HCT116 (cell line): ENCODE data around the gene OTUD7B. TPM values are rescaled to one million over a fixed set of nuclear protein-coding genes. Genes with fewer than 3 reads are reported as not detected.

ENCODE experiments used
- ATAC-seq: fragments of 200-7000 bp; cut with Tn5 transposase; 2 replicates; pipeline ENCODE4 v1.9.1; 2020; ENCODE audit warnings: mild to moderate bottlenecking, moderate library complexity
- BruUV-seq: library from RNA; stranded (reverse); fragments of 400-500 nt; replicated peaks from 2 replicates; lab custom pipeline; 2021; lab: Mats Ljungman, UMichigan
- CTCF ChIA-PET: fragments of 300-600 bp; sonication (Branson Sonifier 250); formaldehyde crosslinking; loops from one replicate; lab custom pipeline; 2021; ENCODE audit warnings: antibody characterized with exemption; lab: Charles Lee
- POLR2A ChIA-PET: fragments of 300-600, 350-600 bp; sonication (Branson Sonifier 250); formaldehyde crosslinking; loops from one replicate; lab custom pipeline; 2021; ENCODE audit warnings: antibody characterized with exemption; lab: Charles Lee
- RAD21 ChIA-PET, 2 experiments: fragments of 300-600 bp; sonication (Branson Sonifier 250); formaldehyde crosslinking; loops; one replicate each; lab custom pipeline; 2023; ENCODE audit warnings: low total read pairs in 2 of 2; ENCODE audit not compliant: uncharacterized antibody in 2 of 2, unreplicated experiment in 2 of 2, low non-redundant PET in 1 of 2; lab: Charles Lee
- DNase-seq: peaks from one replicate; pipeline ENCODE4 v3.0.0-alpha.2; 2010; ENCODE audit warnings: low read depth, low spot score
- H2AFZ ChIP-seq: fragments of 200-600 bp; shearing (Covaris generic), sonication (generic); 2 replicates; pipeline ENCODE4 v1.6.1; 2017; ENCODE audit warnings: low read depth, mixed run types, mixed read lengths, antibody characterized with exemption, low read length; ENCODE audit not compliant: poor library complexity, severe bottlenecking
- H3K27ac ChIP-seq: 2 replicates; pipeline ENCODE4 v1.5.1; 2012; ENCODE audit warnings: low read depth, low read length
- H3K27me3 ChIP-seq: fragments of 200-600 bp; sonication (generic); 2 replicates; pipeline ENCODE4 v1.6.1; 2016; ENCODE audit warnings: mixed run types, low read length, mixed read lengths; ENCODE audit not compliant: insufficient read depth
- H3K36me3 ChIP-seq, 2 experiments: fragments of 200-500 bp in 1 of 2; fragments of 200-600 bp in 1 of 2; sonication (Bioruptor generic) in 1 of 2; sonication (generic) in 1 of 2; 2 replicates each; pipeline versions ENCODE4 v1.5.1 to v1.6.1; 2014 to 2016; ENCODE audit warnings: low read length in 2 of 2, inconsistent platforms in 1 of 2, mixed read lengths in 1 of 2, mixed run types in 1 of 2; ENCODE audit not compliant: insufficient read depth in 2 of 2, control insufficient read depth in 1 of 2
- H3K4me1 ChIP-seq, 2 experiments: fragments of 200-600 bp in 1 of 2; sonication (generic) in 1 of 2; 2 replicates each; pipeline versions ENCODE4 v1.5.1 to v1.6.1; 2012 to 2017; ENCODE audit warnings: low read length in 2 of 2, inconsistent platforms in 1 of 2, mild to moderate bottlenecking in 1 of 2, mixed read lengths in 1 of 2, mixed run types in 1 of 2, moderate library complexity in 1 of 2; ENCODE audit not compliant: insufficient read depth in 2 of 2, control insufficient read depth in 1 of 2
- H3K4me2 ChIP-seq: fragments of 200-600 bp; sonication (generic); 2 replicates; pipeline ENCODE4 v1.6.1; 2017; ENCODE audit warnings: mixed run types, low read length, mixed read lengths
- H3K4me3 ChIP-seq, 2 experiments: fragments of 200-600 bp in 1 of 2; sonication (generic) in 1 of 2; replicated peaks in 1 of 2; 2 replicates each; pipeline ENCODE4 v1.5.1; 2011 to 2016; ENCODE audit warnings: low read length in 2 of 2, control low read depth in 1 of 2, low read depth in 1 of 2, mild to moderate bottlenecking in 1 of 2, mixed read lengths in 1 of 2, mixed run types in 1 of 2
- H3K79me2 ChIP-seq: fragments of 200-600 bp; sonication (generic); 2 replicates; pipeline ENCODE4 v1.6.1; 2017; ENCODE audit warnings: mild to moderate bottlenecking, mixed run types, low read length, moderate library complexity, mixed read lengths; ENCODE audit not compliant: insufficient read depth
- H3K9ac ChIP-seq: fragments of 200-600 bp; sonication (generic); 2 replicates; pipeline ENCODE4 v1.6.1; 2016; ENCODE audit warnings: low read length, mixed read lengths
- H3K9me2 ChIP-seq: fragments of 200-600 bp; sonication (generic), shearing (Covaris generic); 2 replicates; pipeline ENCODE4 v1.6.1; 2017; ENCODE audit warnings: mixed run types, mild to moderate bottlenecking, moderate library complexity; ENCODE audit not compliant: insufficient read depth
- H3K9me3 ChIP-seq, 2 experiments: fragments of 200-500 bp in 1 of 2; fragments of 200-600 bp in 1 of 2; sonication (Bioruptor generic) in 1 of 2; sonication (generic) in 1 of 2; 2 replicates each; pipeline ENCODE4 v1.6.1; 2014 to 2017; ENCODE audit warnings: low read length in 2 of 2, mixed read lengths in 2 of 2, inconsistent platforms in 1 of 2, low read depth in 1 of 2, mild to moderate bottlenecking in 1 of 2, mixed run types in 1 of 2, moderate library complexity in 1 of 2; ENCODE audit not compliant: control insufficient read depth in 1 of 2, insufficient read depth in 1 of 2
- H4K20me1 ChIP-seq: fragments of 200-600 bp; sonication (generic), shearing (Covaris generic); 2 replicates; pipeline ENCODE4 v1.6.1; 2017; ENCODE audit warnings: mixed run types, mild to moderate bottlenecking, moderate library complexity; ENCODE audit not compliant: insufficient read depth
- ATF3 ChIP-seq: IDR thresholded peaks from 2 replicates; pipeline ENCODE4 v1.6.1; 2012
- CBX3 ChIP-seq: IDR thresholded peaks from 2 replicates; pipeline ENCODE4 v1.6.1; 2012; ENCODE audit warnings: low read depth
- CTCF ChIP-seq, 3 experiments: fragments of 200-600 bp in 1 of 3; sonication (generic) in 1 of 3; IDR thresholded peaks in 2 of 3; conservative IDR thresholded peaks in 1 of 3; 2 replicates each; pipeline ENCODE4 v1.5.1; 2012 to 2017; ENCODE audit warnings: low read depth in 2 of 3, low read length in 2 of 3, antibody characterized with exemption in 1 of 3, borderline replicate concordance in 1 of 3, control low read depth in 1 of 3, mild to moderate bottlenecking in 1 of 3, mixed read lengths in 1 of 3, mixed run types in 1 of 3, moderate library complexity in 1 of 3; ENCODE audit not compliant: insufficient read depth in 1 of 3
- FOSL1 ChIP-seq: IDR thresholded peaks from 2 replicates; pipeline ENCODE4 v1.6.1; 2012; ENCODE audit warnings: low read depth
- JUND ChIP-seq: IDR thresholded peaks from 2 replicates; pipeline ENCODE4 v1.6.1; 2012
- POLR2A ChIP-seq: IDR thresholded peaks from 2 replicates; pipeline ENCODE4 v1.7.0; 2011; ENCODE audit warnings: borderline replicate concordance; ENCODE audit not compliant: insufficient read depth, insufficient read length; ENCODE audit errors: extremely low read depth
- RAD21 ChIP-seq: IDR thresholded peaks from 2 replicates; pipeline ENCODE4 v1.6.1; 2012; ENCODE audit warnings: low read depth, mild to moderate bottlenecking
- TCF7L2 ChIP-seq: IDR thresholded peaks from 2 replicates; pipeline ENCODE4 v1.7.0; 2011; ENCODE audit warnings: borderline replicate concordance, inconsistent platforms; ENCODE audit not compliant: insufficient read depth, insufficient read length; ENCODE audit errors: extremely low read depth
- intact Hi-C: fragments of 100-400 bp; cut with micrococcal nuclease; formaldehyde crosslinking; loops from 2 replicates; pipeline ENCODE4 v1.10.0; 2022
- total RNA-seq: library from RNA; stranded (reverse); gene quantifications from one replicate; pipeline ENCODE4 v1.2.1, GENCODE V29; 2021; ENCODE audit not compliant: unreplicated experiment

The OTUD7B gene
- total RNA-seq, 1 experiment from 2014 or later: 23.7 TPM

- Histone ChIP-seq H3K27ac (no peak overlapping the region), H3K79me2 (no peaks in the 10 kb centered on the region), H3K9me2 (no peaks in the 10 kb centered on the region), H3K4me3 (no peak overlapping the region), H3K36me3 (peaks cover 4 to 6% of the 10 kb centered on the region in 2 experiments; a peak in 2 of 4 replicates), H4K20me1 (no peaks in the 10 kb centered on the region), H2AFZ (no peak overlapping the region), H3K27me3 (no peaks in the 10 kb centered on the region), H3K4me2 (no peak overlapping the region), H3K4me1 (peaks cover 30 to 50% of the 10 kb centered on the region in 2 experiments), H3K9ac (no peak overlapping the region), H3K9me3 (no peaks in the 10 kb centered on the region)
- no peak for ATAC-seq
- no peak for DNase-seq
- no TSS peak for BruUV-seq
- ChIA-PET RAD21 (interaction anchor here in 1 of 2 experiments (0.6 kb wide), 1 partner anchor 54 kb away, joined by 4 read pairs; no protein-coding TSS in a partner anchor), POLR2A (interaction anchor here (0.9 kb wide), 1 partner anchor 55 kb away, joined by 7 read pairs; a partner anchor contains a TSS), CTCF (interaction anchor here (0.8 to 1.2 kb wide), 2 partner anchors 18 to 108 kb away, joined by 4 read pairs; no protein-coding TSS in a partner anchor)
- intact Hi-C loops: no loop called here
- TF ChIP-seq CTCF (IDR thresholded peaks at IDR 0.05 in 2 of 3, conservative IDR thresholded peaks at IDR 0.05 in 1 of 3; ENCODE audit: borderline replicate concordance in 1 of 3, insufficient read depth in 1 of 3, low read depth in 2 of 3, low read length in 2 of 3) (peak; percentile 7 to 22 (median 18); a peak in 1 of 6 replicates), TCF7L2 (no peak), ATF3 (no peak), FOSL1 (no peak), CBX3 (no peak), POLR2A (no peak), JUND (no peak), RAD21 (peak; percentile 42)
Observed at GRCh38 chr1:149942207-149942606, 68.3 kb downstream of the OTUD7B start.
